H1 (cell line): ENCODE measurements around the gene PITRM1. TPM values are rescaled to one million over a fixed set of nuclear protein-coding genes. Genes with fewer than 3 reads are reported as not detected.

Experiments
- CBX8 ChIP-seq: fragments of 300-800, 300-1000 bp; sonication (generic); IDR thresholded peaks from 2 replicates; pipeline ENCODE4 v1.7.1; 2016; ENCODE audit warnings: low read depth, low read length, borderline replicate concordance
- EZH2 ChIP-seq: fragments of 200-600 bp; sonication (generic); IDR thresholded peaks from 2 replicates; pipeline ENCODE4 v1.7.1; 2012; ENCODE audit warnings: low read depth, mild to moderate bottlenecking, moderate library complexity, low read length, inconsistent platforms; ENCODE audit not compliant: severe bottlenecking
- HDAC6 ChIP-seq: IDR thresholded peaks from one replicate; pipeline ENCODE4 v1.7.1; 2012; ENCODE audit warnings: low read depth, mild to moderate bottlenecking, inconsistent platforms, low read length, moderate library complexity
- NRF1 ChIP-seq: IDR thresholded peaks from 2 replicates; pipeline ENCODE4 v1.6.1; 2011; ENCODE audit warnings: mild to moderate bottlenecking, low read depth, low read length, improper control_type of control experiment
- RAD21 ChIP-seq, 2 experiments: IDR thresholded peaks in 1 of 2; conservative IDR thresholded peaks in 1 of 2; 2 replicates each; pipeline ENCODE4 v1.6.1; 2011; ENCODE audit warnings: low read depth in 2 of 2, low read length in 2 of 2, improper control_type of control experiment in 1 of 2, inconsistent platforms in 1 of 2, mild to moderate bottlenecking in 1 of 2, moderate library complexity in 1 of 2
- RBBP5 ChIP-seq: IDR thresholded peaks from 2 replicates; pipeline ENCODE4 v1.7.1; 2012; ENCODE audit warnings: low read depth, mild to moderate bottlenecking, inconsistent platforms, low read length, moderate library complexity, borderline replicate concordance
- SAP30 ChIP-seq: fragments of 300-600 bp; sonication (generic); IDR thresholded peaks from 2 replicates; pipeline ENCODE4 v1.7.1; 2012; ENCODE audit warnings: low read length, moderate library complexity, mild to moderate bottlenecking, inconsistent platforms; ENCODE audit not compliant: insufficient read depth, insufficient replicate concordance
- SUZ12 ChIP-seq: fragments of 200-600 bp; sonication (generic); IDR thresholded peaks from 2 replicates; pipeline ENCODE4 v1.6.1; 2012; ENCODE audit warnings: mild to moderate bottlenecking, inconsistent platforms, low read length, moderate library complexity, mixed read lengths
- USF2 ChIP-seq: IDR thresholded peaks from 2 replicates; pipeline ENCODE4 v1.6.1; 2011; ENCODE audit warnings: low read length, improper control_type of control experiment
- polyA plus RNA-seq, 7 experiments: library from polyadenylated mRNA; depleted of rRNA in 3 of 7; stranded (reverse) in 5 of 7; unstranded in 2 of 7; fragments of >200 nt in 5 of 7; fragments of 200-250 nt in 2 of 7; gene quantifications; 1 replicate in 5 of 7; 2 replicates in 1 of 7; 4 replicates in 1 of 7; pipeline versions ENCODE4 v1.2.1 to v1.2.3, GENCODE V29; 2011 to 2013; ENCODE audit warnings: missing spikeins in 2 of 7, mixed read lengths in 2 of 7
- total RNA-seq: library from RNA; stranded (reverse); fragmentation: NEBNext Ultra II Directional; extraction: Animal tissue kit (Norgen Biotek cat#: 25700); gene quantifications from 2 replicates; pipeline ENCODE4 v1.2.1, GENCODE V29; 2021

The PITRM1 gene
- total and polyA plus RNA-seq, 2 of the 8 experiments (the other 6 are each of a cell fraction or from before 2014, with no cell fraction given), result 18.6 to 31.5 TPM

- no peak for TF ChIP-seq RAD21 (IDR thresholded peaks at IDR 0.05 in 1 of 2, conservative IDR thresholded peaks at IDR 0.05 in 1 of 2; ENCODE audit: low read depth in 2 of 2, low read length in 2 of 2)
- no peak for TF ChIP-seq RBBP5
- no peak for TF ChIP-seq SAP30
- no peak for TF ChIP-seq CBX8
- no peak for TF ChIP-seq EZH2
- no peak for TF ChIP-seq NRF1
- no peak for TF ChIP-seq USF2
- no peak for TF ChIP-seq HDAC6
- TF ChIP-seq SUZ12, result no peak
Measured at GRCh38 chr10:3124412-3125175, 48.0 kb downstream of the PITRM1 start (continued).
